K562 (cell line): ENCODE measurements around the gene RCN2. TPM values are rescaled to one million over a fixed set of nuclear protein-coding genes. Genes with fewer than 3 reads are reported as not detected.

ENCODE experiments used
- ARID1B ChIP-seq: fragments of 450-650 bp; IDR thresholded peaks from 2 replicates; pipeline ENCODE4 v1.6.1; 2016; ENCODE audit warnings: antibody characterized with exemption, mild to moderate bottlenecking, inconsistent platforms
- BRCA1 ChIP-seq, 2 experiments: fragments of 450-650 bp in 1 of 2; sonication (generic) in 1 of 2; formaldehyde crosslinking in 1 of 2; IDR thresholded peaks; 2 replicates each; pipeline versions ENCODE4 v1.5.0 to v1.6.1; 2017 to 2020; ENCODE audit warnings: mild to moderate bottlenecking in 1 of 2, missing genetic modification reagents in 1 of 2
- ELK1 ChIP-seq: sonication (generic); formaldehyde crosslinking; IDR thresholded peaks from 2 replicates; pipeline ENCODE4 v1.8.1; 2022; ENCODE audit warnings: missing genetic modification reagents
- GATA2 ChIP-seq: sonication (generic); formaldehyde crosslinking; IDR thresholded peaks from 2 replicates; pipeline ENCODE4 v1.4.0; 2020; ENCODE audit warnings: mild to moderate bottlenecking, missing genetic modification reagents
- MLX ChIP-seq, 2 experiments: fragments of 450-650 bp in 1 of 2; sonication (generic) in 1 of 2; formaldehyde crosslinking; conservative IDR thresholded peaks; 2 replicates each; pipeline versions ENCODE4 v1.4.0 to v1.8.1; 2020 to 2022; ENCODE audit warnings: mild to moderate bottlenecking in 1 of 2, missing genetic modification reagents in 1 of 2
- MXD1 ChIP-seq: fragments of 250-450 bp; sonication (Bioruptor Pico); IDR thresholded peaks from 2 replicates; pipeline ENCODE4 v1.8.0; 2021; ENCODE audit warnings: borderline replicate concordance, mild to moderate bottlenecking, moderate library complexity; ENCODE audit not compliant: poor library complexity, severe bottlenecking
- TAF1 ChIP-seq: IDR thresholded peaks from 2 replicates; pipeline ENCODE4 v1.6.1; 2011; ENCODE audit warnings: mild to moderate bottlenecking, low read length, moderate library complexity; ENCODE audit not compliant: insufficient read depth, control insufficient read depth, severe bottlenecking; ENCODE audit errors: extremely low read depth
- TAF7 ChIP-seq: fragments of 450-650 bp; IDR thresholded peaks from 2 replicates; pipeline ENCODE4 v1.6.1; 2016; ENCODE audit warnings: missing genetic modification characterization, missing compliant biosample characterization
- THAP12 ChIP-seq: fragments of 250-450 bp; sonication (Bioruptor Pico); IDR thresholded peaks from 2 replicates; pipeline ENCODE4 v1.9.0; 2021; ENCODE audit warnings: mild to moderate bottlenecking, inconsistent platforms
- THRA ChIP-seq: fragments of 450-650 bp; IDR thresholded peaks from 2 replicates; pipeline ENCODE4 v1.6.1; 2017; ENCODE audit warnings: mild to moderate bottlenecking, moderate library complexity
- ZNF143 ChIP-seq: sonication (generic); formaldehyde crosslinking; IDR thresholded peaks from 2 replicates; pipeline ENCODE4 v1.9.0; 2022; ENCODE audit warnings: mild to moderate bottlenecking, missing genetic modification reagents
- ZNF280A ChIP-seq: fragments of 450-650 bp; IDR thresholded peaks from 2 replicates; pipeline ENCODE4 v1.6.1; 2018; ENCODE audit warnings: mild to moderate bottlenecking, low read depth; ENCODE audit not compliant: partially characterized antibody
- polyA plus RNA-seq, 8 experiments: library from polyadenylated mRNA; depleted of rRNA in 4 of 8; stranded (reverse) in 5 of 8; unstranded in 3 of 8; fragments of >200 nt; fragmentation: Nextera tagmentation in 2 of 8; fragmentation: Illumina TruSeq in 1 of 8; extraction: Ambion mirVana in 2 of 8; extraction: Trizol in 1 of 8; gene quantifications; 2 replicates each; pipeline versions ENCODE4 v1.2.1 to v1.2.3, GENCODE V29; 2011 to 2014; ENCODE audit warnings: inconsistent platforms in 1 of 8, missing spikeins in 1 of 8
- total RNA-seq, 7 experiments: library from RNA; depleted of rRNA in 6 of 7; stranded (reverse); fragments of >200 nt in 6 of 7; fragmentation: Illumina TruSeq in 2 of 7; extraction: Trizol in 2 of 7; gene quantifications; 2 replicates each; pipeline versions ENCODE4 v1.2.1 to v1.2.3, GENCODE V29; 2011 to 2021; ENCODE audit warnings: low replicate concordance in 1 of 7

The RCN2 gene
- total and polyA plus RNA-seq, 9 of the 15 experiments (the other 6 are each of a cell fraction or from before 2014, with no cell fraction given), result 20.9 to 63.6 (median 52.8) TPM

GRCh38 chr15:76931397-76932134 lies at the start of gene RCN2 (continued):
- TF ChIP-seq MLX (CRISPR knock-in tag; conservative IDR thresholded peaks at IDR 0.05), result no peak
- no peak for TF ChIP-seq BRCA1 (IDR thresholded peaks at IDR 0.05)
- TF ChIP-seq BRCA1 (CRISPR knock-in tag; IDR thresholded peaks at IDR 0.05), result no peak
- TF ChIP-seq GATA2 (CRISPR knock-in tag), result no peak
- TF ChIP-seq ZNF143 (CRISPR knock-in tag), result no peak
- TF ChIP-seq TAF7 (tag), result peak; percentile 82
- TF ChIP-seq ARID1B, result no peak
- TF ChIP-seq MXD1 (CRISPR knock-in tag), result no peak
- no peak for TF ChIP-seq ELK1
- TF ChIP-seq THRA, result no peak
- TF ChIP-seq ZNF280A, result no peak
- TF ChIP-seq THAP12, result peak; percentile 12; the same call in 1 of the 2 replicates
- TF ChIP-seq TAF1, result peak; percentile 85
